Activated B cell treated with CpG ODN at 0.5 μM for 24 hours (primary cell): ENCODE measurements around the gene THRAP3. TPM values are rescaled to one million over a fixed set of nuclear protein-coding genes. Genes with fewer than 3 reads are reported as not detected.
A peak's percentile ranks its signal among the peaks of the same experiment; 100 is the strongest.

Experiments used
- ATAC-seq: fragments of 200-7000 bp; cut with Tn5 transposase; one replicate; pipeline ENCODE4 v1.10.0; 2021; ENCODE audit warnings: low read depth, mild to moderate bottlenecking, moderate library complexity
- CTCF ChIA-PET: fragments of 350-600 bp; sonication (Branson Sonifier 250); formaldehyde crosslinking; loops from one replicate; lab custom pipeline; 2021; ENCODE audit warnings: antibody characterized with exemption; lab: Charles Lee
- POLR2A ChIA-PET: fragments of 350-600 bp; sonication (Branson Sonifier 250); formaldehyde crosslinking; loops from one replicate; lab custom pipeline; 2021; ENCODE audit warnings: antibody characterized with exemption; lab: Charles Lee
- DNase-seq: peaks from one replicate; pipeline ENCODE4 v3.0.0; 2022
- H3K27ac Mint-ChIP-seq: one replicate; pipeline ENCODE4 v1.8.0; 2020; ENCODE audit warnings: mixed read lengths
- H3K27me3 Mint-ChIP-seq: one replicate; pipeline ENCODE4 v1.8.0; 2021; ENCODE audit warnings: mixed read lengths
- H3K36me3 Mint-ChIP-seq: one replicate; pipeline ENCODE4 v1.8.0; 2021; ENCODE audit warnings: low read depth, mixed read lengths
- H3K4me1 Mint-ChIP-seq: one replicate; pipeline ENCODE4 v1.8.0; 2021; ENCODE audit warnings: mixed read lengths
- H3K4me3 Mint-ChIP-seq: one replicate; pipeline ENCODE4 v1.8.0; 2020; ENCODE audit warnings: mild to moderate bottlenecking, mixed read lengths
- H3K9me3 Mint-ChIP-seq: one replicate; pipeline ENCODE4 v1.8.0; 2020; ENCODE audit warnings: mixed read lengths
- intact Hi-C: fragments of 100-400 bp; cut with micrococcal nuclease; formaldehyde crosslinking; loops from one replicate; pipeline ENCODE4 v1.15.1; 2024
- total RNA-seq: library from RNA; stranded (reverse); gene quantifications from 2 replicates; pipeline ENCODE4 v1.2.3, GENCODE V29; 2022
- TF ChIP-seq, protein P1 (sequence below): fragments of 200-600 bp; IDR thresholded peaks from one replicate; pipeline ENCODE4 v1.8.0; 2022; ENCODE audit warnings: antibody characterized with exemption, mild to moderate bottlenecking

The THRAP3 gene
- total RNA-seq, 1 donor from 2014 or later: 145 TPM

- intact Hi-C loops: no loop called here
- ATAC-seq (no peak), DNase-seq (no peak)
- ChIA-PET POLR2A (no interaction called here), CTCF (no interaction called here)
- Mint-ChIP-seq H3K9me3 (no peaks in the 10 kb centered on the region), H3K36me3 (peaks cover 91% of the 10 kb centered on the region), H3K27me3 (no peaks in the 10 kb centered on the region), H3K4me3 (no peak overlapping the region), H3K27ac (no peak overlapping the region), H3K4me1 (peaks cover 21% of the 10 kb centered on the region)
- TF ChIP-seq, protein P1, sequence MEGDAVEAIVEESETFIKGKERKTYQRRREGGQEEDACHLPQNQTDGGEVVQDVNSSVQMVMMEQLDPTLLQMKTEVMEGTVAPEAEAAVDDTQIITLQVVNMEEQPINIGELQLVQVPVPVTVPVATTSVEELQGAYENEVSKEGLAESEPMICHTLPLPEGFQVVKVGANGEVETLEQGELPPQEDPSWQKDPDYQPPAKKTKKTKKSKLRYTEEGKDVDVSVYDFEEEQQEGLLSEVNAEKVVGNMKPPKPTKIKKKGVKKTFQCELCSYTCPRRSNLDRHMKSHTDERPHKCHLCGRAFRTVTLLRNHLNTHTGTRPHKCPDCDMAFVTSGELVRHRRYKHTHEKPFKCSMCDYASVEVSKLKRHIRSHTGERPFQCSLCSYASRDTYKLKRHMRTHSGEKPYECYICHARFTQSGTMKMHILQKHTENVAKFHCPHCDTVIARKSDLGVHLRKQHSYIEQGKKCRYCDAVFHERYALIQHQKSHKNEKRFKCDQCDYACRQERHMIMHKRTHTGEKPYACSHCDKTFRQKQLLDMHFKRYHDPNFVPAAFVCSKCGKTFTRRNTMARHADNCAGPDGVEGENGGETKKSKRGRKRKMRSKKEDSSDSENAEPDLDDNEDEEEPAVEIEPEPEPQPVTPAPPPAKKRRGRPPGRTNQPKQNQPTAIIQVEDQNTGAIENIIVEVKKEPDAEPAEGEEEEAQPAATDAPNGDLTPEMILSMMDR: no peak
Observed at GRCh38 chr1:36298640-36299039, 74.4 kb downstream of the THRAP3 start.

- CTCF ChIA-PET: interaction anchor here (0.9 to 3.2 kb wide), 11 partner anchors 15 to 151 kb away, joined by 3 to 18 read pairs (median 4); partner anchors contain the start of gene TRAPPC3
- H3K4me1 Mint-ChIP-seq: peaks cover 38% of the 10 kb centered on the region
- TF ChIP-seq, protein P1: no peak
- POLR2A ChIA-PET: interaction anchor here (0.5 to 2.6 kb wide), 11 partner anchors 11 to 394 kb away, joined by 3 to 14 read pairs (median 5); partner anchors contain the start of genes EVA1B, LSM10, OSCP1 and THRAP3
- peak overlapping the region; percentile 5 for H3K4me3 Mint-ChIP-seq
- H3K27me3 Mint-ChIP-seq: no peaks in the 10 kb centered on the region
- no peaks in the 10 kb centered on the region for H3K9me3 Mint-ChIP-seq
- no peak for DNase-seq
- intact Hi-C loops: loop anchor here (10.0 kb wide), 1 partner anchor 416 kb away; the partner anchor contains the start of gene AGO1
- peaks cover 86% of the 10 kb centered on the region for H3K36me3 Mint-ChIP-seq
- peak overlapping the region; percentile 77 for H3K27ac Mint-ChIP-seq
- ATAC-seq: peak; percentile 60
Observed at GRCh38 chr1:36300526-36300925, 76.3 kb downstream of the THRAP3 start.

GRCh38 chr1:36301220-36301619 is 77.0 kb downstream of the THRAP3 start:
- H3K27me3 Mint-ChIP-seq: no peaks in the 10 kb centered on the region
- peaks cover 43% of the 10 kb centered on the region for H3K4me1 Mint-ChIP-seq
- intact Hi-C loops: loop anchor here (10.0 kb wide), 1 partner anchor 416 kb away; the partner anchor contains the start of gene AGO1
- ChIA-PET CTCF (interaction anchor here (1.6 to 3.2 kb wide), 5 partner anchors 16 to 152 kb away, joined by 4 to 18 read pairs (median 6); partner anchors contain the start of gene TRAPPC3), POLR2A (interaction anchor here (1.1 to 2.6 kb wide), 5 partner anchors 12 to 151 kb away, joined by 4 to 14 read pairs (median 6); partner anchors contain the start of genes LSM10, OSCP1, THRAP3 and TRAPPC3)
- TF ChIP-seq, protein P1: no peak
- DNase-seq (no peak), ATAC-seq (no peak)
- H3K27ac Mint-ChIP-seq: peak overlapping the region; percentile 77
- no peaks in the 10 kb centered on the region for H3K9me3 Mint-ChIP-seq
- H3K4me3 Mint-ChIP-seq: no peak overlapping the region
- H3K36me3 Mint-ChIP-seq: peaks cover 80% of the 10 kb centered on the region

GRCh38 chr1:36303244-36303643 is 79.0 kb downstream of the THRAP3 start:
- Mint-ChIP-seq H3K4me3 (no peak overlapping the region), H3K4me1 (peaks cover 55% of the 10 kb centered on the region), H3K27ac (peak overlapping the region; percentile 59), H3K9me3 (no peaks in the 10 kb centered on the region), H3K27me3 (no peaks in the 10 kb centered on the region), H3K36me3 (peaks cover 65% of the 10 kb centered on the region)
- no peak for ATAC-seq
- TF ChIP-seq, protein P1: no peak
- intact Hi-C loops: loop anchor here (10.0 kb wide), 1 partner anchor 418 kb away; the partner anchor contains the start of gene AGO1
- POLR2A ChIA-PET: interaction anchor here (0.6 to 1.4 kb wide), 2 partner anchors 18 to 149 kb away, joined by 3 to 4 read pairs; no protein-coding TSS in a partner anchor
- CTCF ChIA-PET: no interaction called here
- no peak for DNase-seq

- TF ChIP-seq, protein P1: no peak
- Mint-ChIP-seq H3K9me3 (no peaks in the 10 kb centered on the region), H3K27me3 (no peaks in the 10 kb centered on the region), H3K4me1 (peaks cover 55% of the 10 kb centered on the region), H3K27ac (peak overlapping the region; percentile 59), H3K36me3 (peaks cover 61% of the 10 kb centered on the region), H3K4me3 (no peak overlapping the region)
- ATAC-seq: no peak
- CTCF ChIA-PET: no interaction called here
- DNase-seq: no peak
- POLR2A ChIA-PET: interaction anchor here (1.4 to 1.5 kb wide), 2 partner anchors 18 to 160 kb away, joined by 3 to 4 read pairs; partner anchors contain the start of gene MRPS15
- intact Hi-C loops: loop anchor here (10.0 kb wide), 1 partner anchor 419 kb away; the partner anchor contains the start of gene AGO1
Observed at GRCh38 chr1:36303650-36304360, 79.6 kb downstream of the THRAP3 start.
